ENCODE results near the gene HPSE2.

Gene HPSE2

DNA sequence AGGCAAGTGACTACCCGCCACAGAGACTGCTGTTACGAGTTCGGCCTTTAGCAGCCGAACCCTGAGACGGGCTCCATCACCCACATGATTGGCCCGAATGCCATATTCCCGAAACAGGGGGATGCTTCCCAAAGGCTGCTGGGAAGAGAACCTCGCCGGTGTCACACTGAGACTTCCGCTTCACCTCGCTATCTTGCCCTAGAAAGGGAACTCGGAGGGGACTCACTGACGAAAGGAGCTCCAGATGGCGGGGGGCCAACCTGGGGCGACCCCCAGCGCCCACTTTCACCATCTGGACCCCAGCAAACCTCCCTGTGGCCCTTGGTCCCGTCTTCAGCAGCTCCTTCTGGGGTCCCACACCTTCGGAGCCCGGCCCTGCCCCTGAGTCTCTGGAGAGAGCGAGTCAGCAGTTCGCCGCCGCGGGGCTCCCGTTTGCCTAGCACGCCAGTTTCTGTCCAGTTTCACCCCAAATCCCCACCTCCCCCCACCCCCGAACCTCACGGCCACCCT, 789.4 kb downstream of the HPSE2 start:
- H3K27me3 ChIP-seq (ENCODE audit: control insufficient read depth, insufficient read depth, low read length), result no peaks in the 10 kb centered on the region
- no peaks in the 10 kb centered on the region for H3K4me1 ChIP-seq (ENCODE audit: control insufficient read depth, insufficient read depth, low read length)
- no peak overlapping the region for H3K27ac ChIP-seq (ENCODE audit: low read length)
- WGBS (ENCODE audit: insufficient coverage, insufficient read length), result no CpG with 5 or more reads among the region's 28 CpGs
- peaks cover 12% of the 10 kb centered on the region; the same call in 1 of the 2 replicates for H3K36me3 ChIP-seq (ENCODE audit: control insufficient read depth, insufficient read depth, low read length)
- no peaks in the 10 kb centered on the region for H3K9me3 ChIP-seq (ENCODE audit: control insufficient read depth, insufficient read depth, low read length)
- peak overlapping the region; percentile 61 for H3K4me3 ChIP-seq (ENCODE audit: low read length)
- DNase-seq (ENCODE audit: low read depth, low spot score), result no peak

DNA sequence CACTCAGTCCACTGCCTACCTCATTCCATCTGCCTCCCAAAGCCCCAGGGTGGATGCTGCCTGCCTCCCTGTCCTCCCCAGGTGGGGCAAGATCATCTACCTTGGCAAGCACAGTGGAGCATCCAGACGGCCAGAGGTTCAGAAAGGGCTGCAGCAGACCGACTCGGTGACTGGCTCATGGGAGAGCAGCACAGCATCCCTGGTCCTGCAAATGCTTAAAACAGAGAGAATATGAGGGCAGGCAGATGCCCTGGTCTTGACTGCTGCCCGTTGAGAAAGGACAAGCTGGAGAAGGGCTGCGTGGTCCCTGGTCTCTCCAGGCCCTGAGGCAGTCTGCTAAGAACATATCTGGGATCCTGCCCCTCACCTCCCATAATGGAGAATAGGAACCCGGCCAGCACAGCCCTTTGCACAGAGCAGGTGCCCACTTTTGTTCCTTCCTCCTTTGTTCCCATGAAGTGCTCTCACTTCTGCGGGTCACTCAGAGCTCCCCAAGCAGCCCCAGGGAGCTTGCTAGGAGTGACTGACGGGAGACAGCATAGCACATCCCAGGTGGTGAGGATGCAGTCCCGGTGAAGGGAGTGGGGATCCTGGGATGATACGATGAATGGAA, 790.3 kb downstream of the HPSE2 start:
- Histone ChIP-seq H3K4me3 (ENCODE audit: low read length) (no peak overlapping the region), H3K4me1 (ENCODE audit: control insufficient read depth, insufficient read depth, low read length) (no peaks in the 10 kb centered on the region), H3K27me3 (ENCODE audit: control insufficient read depth, insufficient read depth, low read length) (no peaks in the 10 kb centered on the region), H3K9me3 (ENCODE audit: control insufficient read depth, insufficient read depth, low read length) (no peaks in the 10 kb centered on the region), H3K36me3 (ENCODE audit: control insufficient read depth, insufficient read depth, low read length) (peaks cover 12% of the 10 kb centered on the region; the same call in 1 of the 2 replicates), H3K27ac (ENCODE audit: low read length) (no peak overlapping the region)
- no CpG with 5 or more reads among the region's 10 CpGs for WGBS (ENCODE audit: insufficient coverage, insufficient read length)
- DNase-seq (ENCODE audit: low read depth, low spot score), result no peak

GRCh38 chr10:98444314-98445006, 791.2 kb downstream of the HPSE2 start:
- Histone ChIP-seq H3K9me3 (ENCODE audit: control insufficient read depth, insufficient read depth, low read length) (no peaks in the 10 kb centered on the region), H3K4me1 (ENCODE audit: control insufficient read depth, insufficient read depth, low read length) (no peaks in the 10 kb centered on the region), H3K27ac (ENCODE audit: low read length) (no peak overlapping the region), H3K36me3 (ENCODE audit: control insufficient read depth, insufficient read depth, low read length) (peaks cover 12% of the 10 kb centered on the region; the same call in 1 of the 2 replicates), H3K4me3 (ENCODE audit: low read length) (no peak overlapping the region), H3K27me3 (ENCODE audit: control insufficient read depth, insufficient read depth, low read length) (no peaks in the 10 kb centered on the region)
- WGBS (ENCODE audit: insufficient coverage, insufficient read length), result no CpG with 5 or more reads among the region's 9 CpGs
- no peak for DNase-seq (ENCODE audit: low read depth, low spot score)

DNA sequence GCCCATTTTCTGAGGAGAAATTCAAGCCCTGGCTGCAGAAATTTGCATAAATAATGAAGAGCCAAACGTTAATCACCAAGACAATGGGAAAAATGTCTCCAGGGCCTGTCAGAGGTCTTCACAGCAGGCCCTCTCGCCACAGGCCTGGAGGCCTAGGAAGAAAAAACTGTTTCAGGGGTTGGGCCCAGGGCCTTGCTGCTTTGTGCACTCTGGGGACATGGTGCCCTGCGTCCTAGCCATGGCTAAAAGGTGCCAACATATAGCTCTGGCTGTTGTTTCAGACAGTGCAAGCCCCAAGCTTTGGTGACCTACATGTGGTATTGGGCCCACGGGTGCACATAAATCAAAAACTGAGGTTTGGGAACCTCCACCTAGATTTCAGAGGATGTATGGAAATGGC, 796.9 kb downstream of the HPSE2 start:
- no CpG with 5 or more reads among the region's 4 CpGs for WGBS (ENCODE audit: insufficient coverage, insufficient read length)
- DNase-seq (ENCODE audit: low read depth, low spot score), result no peak
- H3K36me3 ChIP-seq (ENCODE audit: control insufficient read depth, insufficient read depth, low read length), result peaks cover 7% of the 10 kb centered on the region; the same call in 1 of the 2 replicates
- no peak overlapping the region for H3K27ac ChIP-seq (ENCODE audit: low read length)
- no peak overlapping the region for H3K4me3 ChIP-seq (ENCODE audit: low read length)
- no peaks in the 10 kb centered on the region for H3K9me3 ChIP-seq (ENCODE audit: control insufficient read depth, insufficient read depth, low read length)
- H3K4me1 ChIP-seq (ENCODE audit: control insufficient read depth, insufficient read depth, low read length), result no peaks in the 10 kb centered on the region
- no peaks in the 10 kb centered on the region for H3K27me3 ChIP-seq (ENCODE audit: control insufficient read depth, insufficient read depth, low read length)

DNA sequence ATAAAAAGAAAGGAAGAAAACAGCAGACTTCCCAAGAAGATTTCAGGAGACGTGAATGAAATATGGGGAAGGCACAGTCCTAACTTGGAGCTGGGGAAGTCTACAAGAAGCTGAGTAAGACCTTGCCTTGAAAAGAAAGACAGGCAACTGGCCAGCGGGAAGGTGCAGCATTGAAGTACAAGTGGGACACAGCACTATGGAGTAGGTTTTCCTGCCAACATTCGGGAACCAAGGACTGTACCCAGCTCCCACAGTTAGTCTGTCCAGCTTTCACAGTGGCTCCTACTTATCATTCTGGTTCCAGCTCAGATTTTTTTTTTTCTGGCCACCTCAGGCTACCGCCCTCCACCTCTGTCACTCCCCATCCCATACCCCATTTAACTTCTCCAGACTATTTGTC, 798.9 kb downstream of the HPSE2 start:
- no peaks in the 10 kb centered on the region; the same call in 1 of the 2 replicates for H3K36me3 ChIP-seq (ENCODE audit: control insufficient read depth, insufficient read depth, low read length)
- WGBS (ENCODE audit: insufficient coverage, insufficient read length), result no CpG with 5 or more reads among the region's 4 CpGs
- no peaks in the 10 kb centered on the region for H3K9me3 ChIP-seq (ENCODE audit: control insufficient read depth, insufficient read depth, low read length)
- no peaks in the 10 kb centered on the region for H3K27me3 ChIP-seq (ENCODE audit: control insufficient read depth, insufficient read depth, low read length)
- H3K27ac ChIP-seq (ENCODE audit: low read length), result no peak overlapping the region
- H3K4me3 ChIP-seq (ENCODE audit: low read length), result no peak overlapping the region
- H3K4me1 ChIP-seq (ENCODE audit: control insufficient read depth, insufficient read depth, low read length), result no peaks in the 10 kb centered on the region
- DNase-seq (ENCODE audit: low read depth, low spot score), result no peak

GRCh38 chr10:98435178-98435577, 800.5 kb downstream of the HPSE2 start:
- DNase-seq (ENCODE audit: low read depth, low spot score), result no peak
- no peaks in the 10 kb centered on the region for H3K4me1 ChIP-seq (ENCODE audit: control insufficient read depth, insufficient read depth, low read length)
- H3K4me3 ChIP-seq (ENCODE audit: low read length), result no peak overlapping the region
- WGBS (ENCODE audit: insufficient coverage, insufficient read length), result no CpG with 5 or more reads among the region's 12 CpGs
- no peaks in the 10 kb centered on the region for H3K9me3 ChIP-seq (ENCODE audit: control insufficient read depth, insufficient read depth, low read length)
- no peaks in the 10 kb centered on the region for H3K27me3 ChIP-seq (ENCODE audit: control insufficient read depth, insufficient read depth, low read length)
- peaks cover 3% of the 10 kb centered on the region for H3K36me3 ChIP-seq (ENCODE audit: control insufficient read depth, insufficient read depth, low read length)
- no peak overlapping the region for H3K27ac ChIP-seq (ENCODE audit: low read length)

GRCh38 chr10:98433881-98434732, 801.5 kb downstream of the HPSE2 start:
- H3K4me3 ChIP-seq (ENCODE audit: low read length), result no peak overlapping the region
- no peaks in the 10 kb centered on the region for H3K4me1 ChIP-seq (ENCODE audit: control insufficient read depth, insufficient read depth, low read length)
- H3K36me3 ChIP-seq (ENCODE audit: control insufficient read depth, insufficient read depth, low read length), result peaks cover 3% of the 10 kb centered on the region
- no peak overlapping the region for H3K27ac ChIP-seq (ENCODE audit: low read length)
- H3K27me3 ChIP-seq (ENCODE audit: control insufficient read depth, insufficient read depth, low read length), result no peaks in the 10 kb centered on the region
- no peaks in the 10 kb centered on the region for H3K9me3 ChIP-seq (ENCODE audit: control insufficient read depth, insufficient read depth, low read length)
- no peak for DNase-seq (ENCODE audit: low read depth, low spot score)
- no CpG with 5 or more reads among the region's 21 CpGs for WGBS (ENCODE audit: insufficient coverage, insufficient read length)

DNA sequence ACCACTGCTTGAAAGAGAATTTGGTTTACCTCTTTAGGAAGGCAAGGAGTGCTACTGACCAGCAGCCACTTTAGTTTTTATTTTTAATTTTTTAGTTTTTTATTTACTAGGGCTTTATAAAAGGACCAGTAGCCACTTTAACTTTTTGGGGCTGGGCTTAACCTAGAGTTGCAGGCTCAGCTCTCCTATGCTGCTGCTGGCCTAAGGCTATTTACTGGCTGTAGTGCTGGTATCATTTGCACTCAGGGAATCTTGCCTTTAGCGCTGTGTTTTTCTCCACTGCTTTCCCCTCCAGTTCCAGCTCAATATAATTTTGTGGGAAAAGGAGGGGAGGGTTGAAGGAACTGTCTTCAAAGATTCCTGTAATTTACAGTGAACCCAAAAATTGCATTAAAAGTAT, 802.3 kb downstream of the HPSE2 start:
- WGBS (ENCODE audit: insufficient coverage, insufficient read length), result no CpG with 5 or more reads among the region's 1 CpG
- Histone ChIP-seq H3K36me3 (ENCODE audit: control insufficient read depth, insufficient read depth, low read length) (peaks cover 3% of the 10 kb centered on the region), H3K4me3 (ENCODE audit: low read length) (no peak overlapping the region)

DNA sequence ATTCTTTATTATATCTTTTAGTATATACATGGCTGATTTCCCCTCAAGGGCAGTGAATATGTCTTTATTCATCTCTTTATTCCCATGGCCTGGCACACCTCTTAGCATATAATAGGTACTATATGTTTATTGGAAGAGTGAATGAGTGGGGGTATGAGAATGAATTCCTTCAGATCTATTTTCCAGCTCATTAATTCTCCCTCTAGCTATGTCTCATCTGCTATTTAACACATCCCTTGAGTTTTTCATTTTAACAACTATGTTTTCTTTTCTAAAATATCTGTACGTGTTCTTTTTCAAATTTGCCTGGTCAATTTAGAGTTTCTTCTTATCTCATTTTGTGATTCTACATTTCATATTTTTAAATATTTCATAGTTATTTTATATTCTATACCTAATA, 803.3 kb downstream of the HPSE2 start:
- Histone ChIP-seq H3K9me3 (ENCODE audit: control insufficient read depth, insufficient read depth, low read length) (no peaks in the 10 kb centered on the region), H3K4me1 (ENCODE audit: control insufficient read depth, insufficient read depth, low read length) (no peaks in the 10 kb centered on the region), H3K4me3 (ENCODE audit: low read length) (no peak overlapping the region), H3K36me3 (ENCODE audit: control insufficient read depth, insufficient read depth, low read length) (peaks cover 3% of the 10 kb centered on the region), H3K27ac (ENCODE audit: low read length) (no peak overlapping the region), H3K27me3 (ENCODE audit: control insufficient read depth, insufficient read depth, low read length) (no peaks in the 10 kb centered on the region)
- no CpG with 5 or more reads among the region's 1 CpG for WGBS (ENCODE audit: insufficient coverage, insufficient read length)
- DNase-seq (ENCODE audit: low read depth, low spot score), result no peak

More for the DNA sequence above, 802.3 kb downstream of the HPSE2 start:
- Histone ChIP-seq H3K27ac (ENCODE audit: low read length) (no peak overlapping the region), H3K9me3 (ENCODE audit: control insufficient read depth, insufficient read depth, low read length) (no peaks in the 10 kb centered on the region), H3K4me1 (ENCODE audit: control insufficient read depth, insufficient read depth, low read length) (no peaks in the 10 kb centered on the region), H3K27me3 (ENCODE audit: control insufficient read depth, insufficient read depth, low read length) (no peaks in the 10 kb centered on the region)
- no peak for DNase-seq (ENCODE audit: low read depth, low spot score)

- DNase-seq (ENCODE audit: low read depth, low spot score), result no peak
- Histone ChIP-seq H3K4me3 (ENCODE audit: low read length) (no peak overlapping the region), H3K36me3 (ENCODE audit: control insufficient read depth, insufficient read depth, low read length) (peaks cover 3% of the 10 kb centered on the region), H3K4me1 (ENCODE audit: control insufficient read depth, insufficient read depth, low read length) (no peaks in the 10 kb centered on the region), H3K27ac (ENCODE audit: low read length) (no peak overlapping the region), H3K9me3 (ENCODE audit: control insufficient read depth, insufficient read depth, low read length) (no peaks in the 10 kb centered on the region), H3K27me3 (ENCODE audit: control insufficient read depth, insufficient read depth, low read length) (no peaks in the 10 kb centered on the region)
- WGBS (ENCODE audit: insufficient coverage, insufficient read length), result no CpG with 5 or more reads among the region's 8 CpGs
Observed at GRCh38 chr10:98431016-98431415, 804.6 kb downstream of the HPSE2 start.
